Activated T-cell treated with anti-CD3 and anti-CD28 coated beads for 1 hour (primary cell): ENCODE measurements around the gene RBMS3.

Source experiments
- DNase-seq: peaks from one replicate; pipeline ENCODE4 v3.0.0-alpha.2; 2020; ENCODE audit warnings: low read depth

RBMS3 gene

GRCh38 chr3:29679944-29680343 is 399.1 kb downstream of the RBMS3 start:
- DNase-seq = no peak

- no peak for DNase-seq
These were observed 402.4 kb downstream of the RBMS3 start for GRCh38 chr3:29683018-29683993.

GRCh38 chr3:29686889-29687592 is 406.2 kb downstream of the RBMS3 start:
- no peak for DNase-seq

- no peak for DNase-seq
These were observed 409.9 kb downstream of the RBMS3 start for GRCh38 chr3:29690686-29691353.

GRCh38 chr3:29693863-29694262 is 413.0 kb downstream of the RBMS3 start:
- no peak for DNase-seq

GRCh38 chr3:29694331-29694730 is 413.5 kb downstream of the RBMS3 start:
- DNase-seq = no peak

GRCh38 chr3:29694783-29695182 is 413.9 kb downstream of the RBMS3 start:
- DNase-seq = no peak

GRCh38 chr3:29695201-29695600 is 414.3 kb downstream of the RBMS3 start:
- DNase-seq = no peak

- no peak for DNase-seq
These were observed 414.9 kb downstream of the RBMS3 start for GRCh38 chr3:29695643-29696198.

- no peak for DNase-seq
These were observed 415.4 kb downstream of the RBMS3 start for GRCh38 chr3:29696311-29696710.

- no peak for DNase-seq
These were observed 417.1 kb downstream of the RBMS3 start for GRCh38 chr3:29697989-29698388.

- no peak for DNase-seq
These were observed 419.4 kb downstream of the RBMS3 start for GRCh38 chr3:29700256-29700655.

- DNase-seq = no peak
These were observed 420.6 kb downstream of the RBMS3 start for GRCh38 chr3:29701326-29701983.

GRCh38 chr3:29705906-29706844 is 425.3 kb downstream of the RBMS3 start:
- DNase-seq = no peak

GRCh38 chr3:29708884-29709283 is 428.0 kb downstream of the RBMS3 start:
- DNase-seq = no peak

GRCh38 chr3:29711255-29711771 is 430.4 kb downstream of the RBMS3 start:
- DNase-seq = no peak

- DNase-seq = no peak
These were observed 435.3 kb downstream of the RBMS3 start for GRCh38 chr3:29716213-29716612.

- DNase-seq = no peak
These were observed 437.8 kb downstream of the RBMS3 start for GRCh38 chr3:29718661-29719065.

GRCh38 chr3:29720665-29721064 is 439.8 kb downstream of the RBMS3 start:
- DNase-seq = no peak

- DNase-seq = no peak
These were observed 440.9 kb downstream of the RBMS3 start for GRCh38 chr3:29721789-29722188.
